Fibroblast of villous mesenchyme (primary cell): Measurements from ENCODE around the gene EXOC8. TPM values are rescaled to one million over a fixed set of nuclear protein-coding genes. Genes with fewer than 3 reads are reported as not detected.

Experiments used
- DNase-seq: peaks from one replicate; pipeline ENCODE4 v3.0.0-alpha.2; 2010; ENCODE audit warnings: low read depth
- H3K4me3 ChIP-seq: 2 replicates; pipeline ENCODE4 v1.5.1; 2011; ENCODE audit warnings: low read depth, mild to moderate bottlenecking, low read length
- CTCF ChIP-seq: IDR thresholded peaks from 2 replicates; pipeline ENCODE4 v1.5.1; 2012; ENCODE audit warnings: low read depth, mild to moderate bottlenecking, low read length; ENCODE audit not compliant: insufficient read depth
- total RNA-seq: library from RNA; depleted of rRNA; stranded (reverse); fragments of >200 nt; gene quantifications from 2 replicates; pipeline ENCODE4 v1.2.3, GENCODE V29; 2012

Gene EXOC8
- total RNA-seq, 1 donor: 21.2 TPM

DNA sequence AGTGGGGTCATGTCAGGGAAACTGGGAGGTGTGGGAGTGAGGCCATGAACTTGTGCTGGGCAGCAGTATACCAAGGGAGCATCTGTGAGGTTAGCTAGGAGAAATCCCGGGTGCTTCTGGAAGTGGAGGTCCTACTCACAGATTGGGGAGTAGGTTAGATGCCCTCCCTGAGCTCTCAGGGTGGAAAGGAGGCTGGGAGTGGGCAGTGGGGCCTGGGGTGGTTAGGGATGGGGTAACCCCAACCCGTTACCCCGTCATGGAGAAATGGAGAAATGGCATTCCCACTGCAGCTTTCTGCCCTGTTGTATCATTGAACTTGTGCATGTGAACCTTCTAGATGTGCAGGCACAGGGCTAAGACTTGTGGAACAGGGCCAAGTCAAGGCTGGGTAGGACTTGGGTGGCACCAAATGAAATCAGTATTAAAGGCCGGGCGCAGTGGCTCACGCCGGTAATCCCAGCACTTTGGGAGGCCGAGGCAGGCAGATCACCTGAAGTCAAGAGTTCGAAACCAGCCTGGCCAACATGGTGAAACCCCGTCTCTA is 27.2 kb downstream of the EXOC8 start:
- H3K4me3 ChIP-seq: no peak overlapping the region
- no peak for TF ChIP-seq CTCF
- DNase-seq: no peak

DNA sequence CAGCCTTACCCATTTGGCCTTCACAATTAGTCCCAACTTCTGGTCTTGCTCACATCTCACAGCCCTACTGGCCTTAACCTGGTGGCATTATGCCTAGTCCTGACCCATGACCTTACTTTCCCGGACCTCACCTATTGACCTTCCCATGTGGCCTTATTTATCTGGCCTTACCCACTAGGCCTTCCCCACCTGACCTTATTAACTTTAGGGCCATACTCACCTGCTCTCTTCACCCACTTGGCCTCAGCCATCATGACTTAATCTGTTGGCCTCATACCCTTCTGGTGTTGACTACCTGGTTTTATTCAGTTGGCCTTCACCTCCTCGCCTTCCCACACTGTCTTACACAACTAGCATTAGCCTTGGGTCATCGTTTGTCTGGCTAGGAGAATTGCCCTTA is 35.7 kb downstream of the EXOC8 start:
- no peak for DNase-seq
- no peak for TF ChIP-seq CTCF
- H3K4me3 ChIP-seq: no peak overlapping the region

GRCh38 chr1:231295938-231296337 is 41.7 kb downstream of the EXOC8 start:
- no peak for DNase-seq
- H3K4me3 ChIP-seq: no peak overlapping the region
- no peak for TF ChIP-seq CTCF

- no peak for DNase-seq
- no peak overlapping the region for H3K4me3 ChIP-seq
- TF ChIP-seq CTCF: no peak
Measured at GRCh38 chr1:231286603-231287002, 51.0 kb downstream of the EXOC8 start.

DNA sequence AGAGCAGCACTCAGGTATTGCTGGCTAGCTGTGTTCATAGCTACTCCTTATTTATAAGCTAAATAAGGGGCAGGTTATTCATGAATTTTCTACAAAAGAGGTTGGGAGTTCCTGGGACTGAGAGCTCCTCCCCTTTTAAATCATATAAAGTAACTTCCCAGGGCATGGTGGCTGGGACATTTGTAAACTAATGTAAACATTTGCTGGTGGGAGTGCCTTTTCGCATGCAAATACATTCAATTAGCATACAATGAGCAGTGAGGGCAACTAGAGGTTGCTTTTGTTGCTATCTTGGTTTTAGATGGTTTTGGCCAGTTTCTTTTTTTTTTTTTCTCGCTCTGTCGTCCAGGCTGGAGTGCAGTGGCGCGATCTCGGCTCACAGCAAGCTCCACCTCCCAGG is 53.2 kb downstream of the EXOC8 start:
- DNase-seq: no peak
- TF ChIP-seq CTCF: no peak
- H3K4me3 ChIP-seq: no peak overlapping the region

Other genes starting within 250 kb of the EXOC8 start
- gene TRIM67, start 175.8 kb downstream of the EXOC8 start, total RNA-seq: not detected in 2 replicates
- 41.6 and 53.1 TPM in 2 replicates for gene GNPAT, start 96.6 kb downstream of the EXOC8 start, total RNA-seq
- gene SPRTN, start 441 bp upstream of the EXOC8 start, total RNA-seq: 20.6 and 23.7 TPM in 2 replicates
- gene EGLN1, start 84.4 kb upstream of the EXOC8 start, total RNA-seq: 33.8 and 53.5 TPM in 2 replicates
- gene TSNAX, start 190.8 kb upstream of the EXOC8 start, total RNA-seq: 37.4 and 51.8 TPM in 2 replicates